ENCODE data around the gene TRIP10.
"Not testable (repeated sequence)": the region's sequence is repeated elsewhere in the genome, so short reads cannot be mapped to it uniquely, and the experiment has no call there.

TRIP10 gene

DNA sequence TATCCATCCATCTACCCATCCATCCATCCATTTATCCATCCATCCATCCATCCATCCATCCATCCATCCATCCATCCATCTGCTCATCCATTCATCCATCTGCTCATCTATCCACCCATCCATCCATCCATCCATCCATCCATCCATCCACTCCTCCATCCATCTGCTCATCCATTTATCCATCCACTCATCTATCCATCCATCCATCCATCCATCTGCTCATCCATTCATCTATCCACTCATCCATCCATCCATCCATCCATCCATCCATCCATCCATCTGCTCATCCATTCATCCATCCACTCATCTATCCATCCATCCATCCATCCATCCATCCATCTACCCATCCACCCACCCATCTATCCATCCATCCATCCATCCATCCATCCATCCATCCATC lies 36.6 kb downstream of the TRIP10 start:
- H3K27me3 Mint-ChIP-seq; ATAC-seq (replicated peaks); DNase-seq; H3K9me3 Mint-ChIP-seq: not testable (repeated sequence)
- Mint-ChIP-seq H3K27ac (peak overlapping the region; percentile 44 to 96), H3K4me3 (peak overlapping the region; percentile 6 to 95), H3K4me1 (ENCODE audit: low read depth in 2 of 2) (peaks cover 50 to 69% of the 10 kb centered on the region in 2 donors), H3K36me3 (ENCODE audit: insufficient read depth) (peaks cover 57% of the 10 kb centered on the region)

DNA sequence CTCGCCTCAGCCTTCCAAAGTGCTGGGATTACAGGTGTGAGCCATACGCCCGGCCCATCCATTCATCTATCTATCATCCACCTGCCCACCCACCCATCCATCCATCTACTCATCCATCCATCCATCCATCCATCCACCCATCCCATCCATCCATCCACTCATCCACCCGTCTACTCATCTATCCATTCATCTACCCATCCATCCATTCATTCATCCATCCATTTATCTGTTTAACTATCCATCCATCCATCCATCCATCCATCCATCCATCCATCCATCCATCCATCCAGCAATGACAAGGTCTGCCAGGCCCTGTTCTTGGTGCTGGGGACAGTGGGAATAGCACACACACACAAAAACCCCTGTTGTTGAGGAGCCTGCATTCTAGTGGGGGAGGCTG lies 37.5 kb downstream of the TRIP10 start:
- peaks cover 67% of the 10 kb centered on the region for H3K36me3 Mint-ChIP-seq (ENCODE audit: insufficient read depth)
- DNase-seq (no peak), ATAC-seq (replicated peaks) (no peak)
- H3K27me3 Mint-ChIP-seq = no peaks in the 10 kb centered on the region
- H3K27ac Mint-ChIP-seq = peak overlapping the region; percentile 88 to 96
- H3K4me1 Mint-ChIP-seq (ENCODE audit: low read depth in 2 of 2) = peaks cover 51 to 69% of the 10 kb centered on the region in 2 donors
- H3K4me3 Mint-ChIP-seq = peak overlapping the region; percentile 15 to 95
- H3K9me3 Mint-ChIP-seq = peaks cover 0 to 7% of the 10 kb centered on the region in 2 donors

DNA sequence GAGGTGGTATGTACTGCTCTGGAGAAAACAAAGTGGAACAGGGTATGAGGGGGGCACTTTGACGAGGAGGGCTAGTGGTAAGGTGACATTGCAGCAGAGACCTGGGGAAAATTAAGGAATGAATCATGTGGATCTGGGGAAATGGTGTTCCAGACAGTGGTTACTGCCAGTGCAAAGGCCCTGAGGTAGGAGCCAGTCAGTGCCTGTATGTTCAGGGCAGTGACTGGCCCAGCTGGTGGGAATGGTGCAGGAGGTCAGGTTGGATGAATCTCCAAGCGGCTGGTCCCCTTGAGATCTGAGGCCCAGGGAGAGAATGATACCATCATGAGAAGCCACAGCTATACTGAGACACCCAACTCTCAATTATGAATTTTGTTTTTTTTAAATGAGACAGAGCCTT lies 38.0 kb downstream of the TRIP10 start:
- H3K9me3 Mint-ChIP-seq = peaks cover 0 to 7% of the 10 kb centered on the region in 2 donors
- H3K4me3 Mint-ChIP-seq = peak overlapping the region; percentile 51 to 95
- no peak for DNase-seq
- H3K36me3 Mint-ChIP-seq (ENCODE audit: insufficient read depth) = peaks cover 63% of the 10 kb centered on the region
- H3K27me3 Mint-ChIP-seq = no peaks in the 10 kb centered on the region
- no peak for ATAC-seq (replicated peaks)
- peak overlapping the region; percentile 88 to 96 for H3K27ac Mint-ChIP-seq
- peaks cover 46 to 65% of the 10 kb centered on the region in 2 donors for H3K4me1 Mint-ChIP-seq (ENCODE audit: low read depth in 2 of 2)

DNA sequence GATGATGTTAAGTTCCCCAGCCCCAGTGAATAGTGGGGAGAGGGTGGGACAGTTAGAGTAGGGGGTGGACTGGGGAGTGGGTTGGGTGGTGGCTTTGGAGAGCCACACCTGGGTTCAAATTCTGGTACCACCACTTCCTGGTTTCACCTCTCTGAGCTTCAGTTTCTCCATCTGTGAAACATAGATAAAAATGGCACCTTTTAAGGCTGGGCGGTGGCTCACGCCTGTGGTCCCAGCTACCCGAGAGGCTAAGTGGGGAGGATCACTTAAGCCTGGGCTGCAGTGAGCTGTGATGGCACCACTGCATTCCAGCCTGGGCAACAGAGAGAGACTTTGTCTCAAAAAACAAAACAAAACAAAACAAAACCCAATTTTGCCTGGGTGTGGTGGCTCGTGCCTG lies 38.9 kb downstream of the TRIP10 start:
- H3K36me3 Mint-ChIP-seq (ENCODE audit: insufficient read depth) = peaks cover 62% of the 10 kb centered on the region
- H3K27me3 Mint-ChIP-seq = no peaks in the 10 kb centered on the region
- DNase-seq (no peak), ATAC-seq (replicated peaks) (peak; percentile 45)
- H3K9me3 Mint-ChIP-seq = peaks cover 0 to 7% of the 10 kb centered on the region in 2 donors
- peak overlapping the region; percentile 51 to 59 for H3K4me3 Mint-ChIP-seq
- H3K27ac Mint-ChIP-seq = peak overlapping the region; percentile 88 to 96
- peaks cover 47 to 68% of the 10 kb centered on the region in 2 donors for H3K4me1 Mint-ChIP-seq (ENCODE audit: low read depth in 2 of 2)

DNA sequence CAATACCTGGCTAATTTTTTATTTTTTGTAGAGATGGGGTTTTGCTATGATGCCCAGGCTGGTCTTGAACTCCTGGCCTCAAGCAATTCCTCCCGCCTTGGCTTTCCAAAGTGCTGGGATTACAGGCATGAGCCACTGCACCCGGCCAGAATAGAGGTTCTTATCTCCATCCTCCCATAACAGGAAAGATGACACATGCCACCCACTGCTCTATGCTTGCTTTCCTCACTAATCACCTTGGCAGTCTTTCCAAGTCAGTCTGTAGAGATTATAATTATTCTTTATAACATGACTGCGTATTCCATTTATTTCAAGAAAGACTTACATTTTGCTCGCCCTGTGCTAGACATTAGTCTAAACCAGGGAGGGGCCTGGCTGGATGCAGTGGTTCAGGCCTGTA lies 39.7 kb downstream of the TRIP10 start:
- H3K36me3 Mint-ChIP-seq (ENCODE audit: insufficient read depth) = peaks cover 60% of the 10 kb centered on the region
- peak overlapping the region; percentile 62 to 96 for H3K27ac Mint-ChIP-seq

DNA sequence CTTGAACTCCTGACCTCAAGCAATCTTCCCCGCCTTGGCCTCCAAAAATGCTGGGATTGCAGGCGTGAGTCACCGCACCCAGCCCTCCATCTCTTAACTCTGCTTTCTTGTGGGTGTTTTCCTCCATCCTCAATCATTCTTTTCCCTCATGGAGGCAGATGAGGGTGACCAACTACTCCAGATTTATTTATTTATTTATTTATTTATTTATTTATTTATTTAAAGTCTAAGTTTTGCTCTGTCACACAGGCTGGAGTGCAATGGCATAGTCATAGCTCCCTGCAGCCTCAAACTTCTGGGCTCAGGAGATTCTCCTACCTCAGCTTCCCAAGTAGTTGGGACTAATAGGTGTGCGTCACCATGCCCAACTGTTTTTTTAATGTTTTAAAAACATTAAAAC lies 47.9 kb downstream of the TRIP10 start:
- H3K9me3 Mint-ChIP-seq = no peaks in the 10 kb centered on the region
- no peaks in the 10 kb centered on the region for H3K27me3 Mint-ChIP-seq
- peak overlapping the region in 1 of 2 donors; percentile 90 for H3K27ac Mint-ChIP-seq
- H3K4me1 Mint-ChIP-seq (ENCODE audit: low read depth in 2 of 2) = peaks cover 40 to 45% of the 10 kb centered on the region in 2 donors
- ATAC-seq (replicated peaks) (no peak), DNase-seq (no peak)
- no peak overlapping the region for H3K4me3 Mint-ChIP-seq
- peaks cover 31% of the 10 kb centered on the region for H3K36me3 Mint-ChIP-seq (ENCODE audit: insufficient read depth)

More for the DNA sequence above, 39.7 kb downstream of the TRIP10 start:
- H3K27me3 Mint-ChIP-seq = no peaks in the 10 kb centered on the region
- peaks cover 45 to 63% of the 10 kb centered on the region in 2 donors for H3K4me1 Mint-ChIP-seq (ENCODE audit: low read depth in 2 of 2)
- peaks cover 0 to 7% of the 10 kb centered on the region in 2 donors for H3K9me3 Mint-ChIP-seq
- H3K4me3 Mint-ChIP-seq = peak overlapping the region in 1 of 2 donors; percentile 59
- ATAC-seq (replicated peaks) (no peak), DNase-seq (no peak)

DNA sequence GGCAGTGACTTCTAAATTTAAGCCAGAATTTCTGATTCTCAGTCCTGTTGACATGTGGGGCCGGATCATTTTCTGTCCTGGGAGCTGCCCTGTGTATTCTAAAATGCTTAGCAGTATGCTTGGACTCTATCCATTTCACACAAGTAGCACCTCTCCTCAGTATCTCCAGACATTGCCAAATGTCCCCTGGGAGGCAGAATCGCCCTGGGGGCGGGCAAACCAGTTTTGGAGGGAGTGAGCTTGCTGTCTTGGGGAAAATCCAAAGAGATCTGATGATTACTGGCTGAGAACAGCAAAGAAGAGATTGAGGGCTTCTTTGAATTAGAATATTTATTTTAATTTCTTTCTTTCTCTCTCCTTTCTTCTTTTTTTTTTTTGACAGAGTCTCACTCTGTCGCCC lies 49.4 kb downstream of the TRIP10 start:
- Mint-ChIP-seq H3K4me3 (no peak overlapping the region), H3K4me1 (ENCODE audit: low read depth in 2 of 2) (peaks cover 47 to 52% of the 10 kb centered on the region in 2 donors), H3K36me3 (ENCODE audit: insufficient read depth) (peaks cover 28% of the 10 kb centered on the region), H3K27me3 (no peaks in the 10 kb centered on the region), H3K9me3 (no peaks in the 10 kb centered on the region), H3K27ac (peak overlapping the region; percentile 54 to 75)
- no peak for ATAC-seq (replicated peaks)
- DNase-seq = no peak

DNA sequence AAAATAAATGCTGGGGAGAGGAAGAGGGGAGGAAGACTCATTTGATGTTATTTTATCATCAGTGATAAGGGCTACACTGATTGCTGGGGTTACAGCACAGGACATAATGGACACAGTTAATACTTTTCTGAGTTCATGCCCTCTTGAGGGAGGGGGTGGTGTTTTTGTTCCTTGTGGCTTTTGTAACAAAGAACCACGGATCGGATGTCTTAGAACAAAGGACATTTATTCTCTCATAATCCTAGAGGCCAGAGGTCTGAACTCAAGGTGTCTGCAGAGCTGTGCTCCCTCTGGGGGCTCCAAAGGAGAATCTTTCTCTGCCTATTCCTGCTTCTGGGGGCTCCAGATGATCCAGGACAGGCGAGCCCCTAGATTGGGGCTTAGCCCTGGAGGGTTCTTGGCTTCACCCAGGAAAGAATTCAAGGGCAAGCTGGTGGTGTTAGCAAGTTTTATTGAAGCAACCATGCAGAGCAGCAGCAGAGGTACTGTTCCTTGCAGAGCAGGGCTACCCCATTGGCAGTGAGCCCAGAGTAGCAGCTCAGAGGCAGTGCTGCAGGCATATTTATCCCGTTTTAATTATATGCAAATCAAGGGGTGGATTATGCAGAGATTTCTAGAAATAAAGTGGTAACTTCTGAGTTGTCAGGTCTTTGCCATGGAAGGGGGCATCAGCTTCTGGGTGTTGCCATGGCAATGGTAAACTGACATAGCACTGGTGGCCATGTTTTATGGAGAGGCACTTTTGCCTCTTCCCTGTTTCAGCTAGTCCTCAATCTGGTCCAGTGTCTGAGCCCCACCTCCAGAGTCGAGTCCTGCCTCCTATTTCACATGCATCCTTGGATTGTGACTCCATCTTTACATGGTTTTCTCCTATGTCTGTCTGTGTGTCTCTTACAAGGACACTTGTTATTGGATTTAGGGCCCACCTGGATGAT lies 51.0 kb downstream of the TRIP10 start:
- Mint-ChIP-seq H3K27ac (peak overlapping the region; percentile 54 to 75), H3K4me3 (no peak overlapping the region), H3K9me3 (no peaks in the 10 kb centered on the region), H3K27me3 (no peaks in the 10 kb centered on the region), H3K4me1 (ENCODE audit: low read depth in 2 of 2) (peaks cover 43 to 53% of the 10 kb centered on the region in 2 donors), H3K36me3 (ENCODE audit: insufficient read depth) (peaks cover 23% of the 10 kb centered on the region)
- DNase-seq (no peak), ATAC-seq (replicated peaks) (no peak)

DNA sequence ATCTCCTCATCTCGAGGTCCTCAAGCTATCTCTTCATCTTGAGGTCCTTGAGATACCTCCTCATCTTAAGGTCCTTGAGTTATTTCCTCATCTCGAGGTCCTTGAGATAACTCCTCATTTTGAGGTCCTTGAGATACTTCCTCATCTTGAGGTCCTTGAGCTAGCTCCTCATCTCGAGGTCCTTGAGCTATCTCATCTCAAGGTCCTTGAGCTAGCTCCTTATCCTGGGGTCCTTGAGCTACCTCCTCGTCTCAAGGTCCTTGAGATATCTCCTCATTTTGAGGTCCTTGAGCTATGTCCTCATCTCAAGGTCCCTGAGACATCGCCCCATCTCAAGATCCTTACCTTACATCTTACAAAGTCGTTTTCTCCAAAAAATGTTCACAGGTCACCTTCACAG lies 51.8 kb downstream of the TRIP10 start:
- Mint-ChIP-seq H3K4me1 (ENCODE audit: low read depth in 2 of 2) (peaks cover 45 to 55% of the 10 kb centered on the region in 2 donors), H3K36me3 (ENCODE audit: insufficient read depth) (peaks cover 20% of the 10 kb centered on the region), H3K27me3 (no peaks in the 10 kb centered on the region), H3K27ac (peak overlapping the region; percentile 54 to 75), H3K9me3 (no peaks in the 10 kb centered on the region), H3K4me3 (no peak overlapping the region)
- ATAC-seq (replicated peaks) (no peak), DNase-seq (no peak)

DNA sequence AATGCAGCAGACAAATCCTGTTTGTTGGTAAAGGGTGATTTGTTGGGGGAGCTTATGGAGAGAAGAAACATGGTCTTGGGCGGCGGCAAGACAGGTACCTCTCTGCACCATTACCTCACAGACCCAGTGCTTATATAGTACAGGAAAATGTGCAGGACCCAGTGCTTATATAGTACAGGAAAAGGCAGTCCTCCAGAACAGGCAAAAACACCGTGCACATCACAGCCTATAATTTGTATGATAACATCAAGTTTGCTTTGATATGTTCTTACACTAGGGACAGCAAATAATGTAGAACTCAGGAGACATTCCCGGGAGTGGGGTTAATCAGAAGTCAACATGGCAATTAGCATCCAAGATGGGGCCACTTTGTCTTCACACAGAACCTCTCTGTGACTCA lies 53.9 kb downstream of the TRIP10 start:
- peaks cover 51 to 60% of the 10 kb centered on the region in 2 donors for H3K4me1 Mint-ChIP-seq (ENCODE audit: low read depth in 2 of 2)
- no peak overlapping the region for H3K4me3 Mint-ChIP-seq
- no peaks in the 10 kb centered on the region for H3K27me3 Mint-ChIP-seq
- peaks cover 20% of the 10 kb centered on the region for H3K36me3 Mint-ChIP-seq (ENCODE audit: insufficient read depth)
- peak overlapping the region in 1 of 2 donors; percentile 54 for H3K27ac Mint-ChIP-seq
- no peak for DNase-seq
- H3K9me3 Mint-ChIP-seq = no peaks in the 10 kb centered on the region
- no peak for ATAC-seq (replicated peaks)

DNA sequence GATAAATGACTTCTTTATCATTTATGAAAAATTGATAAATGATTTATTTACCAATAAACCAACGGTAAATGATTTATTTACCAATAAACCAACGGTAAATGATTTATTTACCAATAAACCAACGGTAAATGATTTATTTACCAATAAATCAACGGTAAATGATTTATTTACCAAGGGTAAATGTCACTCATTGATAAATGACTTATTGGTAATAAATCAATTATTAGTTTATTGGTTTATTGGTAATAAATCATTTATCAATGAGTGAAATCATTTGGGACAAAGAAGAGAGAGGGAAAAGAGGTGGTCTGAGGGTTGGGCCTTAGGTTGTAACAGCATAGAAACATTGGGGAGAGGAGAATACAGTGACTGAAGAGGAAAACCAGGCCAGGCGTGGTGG lies 54.5 kb downstream of the TRIP10 start:
- Mint-ChIP-seq H3K9me3 (no peaks in the 10 kb centered on the region), H3K36me3 (ENCODE audit: insufficient read depth) (peaks cover 20% of the 10 kb centered on the region), H3K4me3 (no peak overlapping the region), H3K27ac (peak overlapping the region; percentile 61 to 67), H3K4me1 (ENCODE audit: low read depth in 2 of 2) (peaks cover 51 to 59% of the 10 kb centered on the region in 2 donors), H3K27me3 (no peaks in the 10 kb centered on the region)
- DNase-seq (no peak), ATAC-seq (replicated peaks) (no peak)

DNA sequence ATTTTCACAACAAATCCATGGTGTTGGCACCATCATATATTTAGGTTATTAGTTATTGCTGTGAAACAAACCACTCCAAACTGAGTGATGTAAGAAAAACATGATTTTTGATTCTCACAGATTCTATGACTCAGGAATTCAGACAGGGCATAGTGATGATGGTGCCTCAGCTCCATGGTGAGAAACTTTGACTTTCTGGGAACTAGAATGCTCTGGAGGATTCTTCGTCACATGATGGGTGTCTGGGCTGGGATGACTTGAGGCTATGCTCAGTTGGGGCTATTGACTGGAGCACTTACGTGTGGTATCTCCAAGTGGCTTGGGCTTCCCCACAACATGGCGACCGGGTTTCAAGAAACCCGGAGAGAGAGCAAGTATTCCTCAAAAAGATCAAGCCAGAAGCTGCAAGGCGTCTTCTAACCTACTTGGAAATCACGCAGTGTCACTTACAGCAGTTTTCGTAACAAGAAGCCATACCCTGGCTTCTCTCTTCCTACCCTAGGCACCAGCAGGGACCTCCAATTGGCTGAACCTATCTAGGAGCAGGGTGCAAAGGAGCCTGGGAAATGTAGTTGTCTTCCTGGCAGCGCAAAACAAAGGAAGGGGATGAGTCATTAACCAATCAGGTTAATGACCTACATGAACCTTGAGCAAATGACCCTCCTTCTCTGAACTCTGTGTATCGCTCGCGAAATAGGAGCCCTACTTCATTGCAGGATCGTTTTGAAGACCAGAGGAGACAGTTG lies 55.4 kb downstream of the TRIP10 start:
- Mint-ChIP-seq H3K27ac (peak overlapping the region; percentile 61 to 67), H3K36me3 (ENCODE audit: insufficient read depth) (peaks cover 25% of the 10 kb centered on the region)
- ATAC-seq (replicated peaks) = no peak

DNA sequence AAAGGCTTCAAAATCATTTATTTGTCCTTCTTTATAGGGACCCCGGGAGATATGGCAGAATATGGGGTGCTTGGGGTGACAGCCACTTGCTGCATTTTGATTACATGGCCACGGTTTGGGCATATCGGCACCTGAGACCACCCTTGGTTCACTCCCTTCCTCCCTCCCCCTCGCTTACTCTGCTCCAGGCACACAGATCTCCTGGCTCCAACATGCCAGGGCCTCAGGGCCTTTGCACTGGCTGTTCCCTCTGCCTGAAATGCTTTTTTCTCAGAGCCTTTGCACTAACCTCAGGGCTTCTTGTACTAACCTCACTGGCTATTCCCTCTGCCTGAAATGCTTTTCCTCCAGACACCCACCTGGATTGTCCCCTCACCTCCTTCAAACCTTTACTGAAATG lies 56.8 kb downstream of the TRIP10 start:
- Mint-ChIP-seq H3K36me3 (ENCODE audit: insufficient read depth) (peaks cover 25% of the 10 kb centered on the region), H3K27me3 (no peaks in the 10 kb centered on the region), H3K4me1 (ENCODE audit: low read depth in 2 of 2) (peaks cover 60 to 74% of the 10 kb centered on the region in 2 donors), H3K9me3 (no peaks in the 10 kb centered on the region), H3K4me3 (no peak overlapping the region), H3K27ac (peak overlapping the region; percentile 1 to 54)
- ATAC-seq (replicated peaks) (no peak), DNase-seq (no peak)

More for the DNA sequence above, 55.4 kb downstream of the TRIP10 start:
- Mint-ChIP-seq H3K27me3 (no peaks in the 10 kb centered on the region), H3K4me3 (no peak overlapping the region), H3K9me3 (no peaks in the 10 kb centered on the region), H3K4me1 (ENCODE audit: low read depth in 2 of 2) (peaks cover 57 to 67% of the 10 kb centered on the region in 2 donors)
- DNase-seq = no peak

All from effector memory CD8-positive, alpha-beta T cell (primary cell).